NCI-H2171 treated with DMSO at 0.1 percent for 48 hours (cell line): ENCODE results near the gene ATXN1.
"Not testable (repeated sequence)": the region's sequence is repeated elsewhere in the genome, so short reads cannot be mapped to it uniquely, and the experiment has no call there.

Source experiments
- DNase-seq: peaks from one replicate; lab custom pipeline; 2025; lab: John Stamatoyannopoulos, UW

ATXN1 gene

GRCh38 chr6:16615215-16615614, 146.0 kb downstream of the ATXN1 start:
- not testable (repeated sequence) for DNase-seq

GRCh38 chr6:16614143-16614542, 147.1 kb downstream of the ATXN1 start:
- not testable (repeated sequence) for DNase-seq

- DNase-seq: not testable (repeated sequence)
Measured at GRCh38 chr6:16613504-16613903, 147.8 kb downstream of the ATXN1 start.

GRCh38 chr6:16608444-16608843, 152.8 kb downstream of the ATXN1 start:
- DNase-seq: no peak

- DNase-seq: no peak
Measured at GRCh38 chr6:16602035-16602434, 159.2 kb downstream of the ATXN1 start.

- DNase-seq: no peak
Measured at GRCh38 chr6:16600701-16601100, 160.6 kb downstream of the ATXN1 start.

- DNase-seq: no peak
Measured at GRCh38 chr6:16600026-16600425, 161.2 kb downstream of the ATXN1 start.

- DNase-seq: no peak
Measured at GRCh38 chr6:16596616-16597331, 164.5 kb downstream of the ATXN1 start.

GRCh38 chr6:16595514-16596120, 165.6 kb downstream of the ATXN1 start:
- DNase-seq: no peak

GRCh38 chr6:16594849-16595248, 166.4 kb downstream of the ATXN1 start:
- DNase-seq: no peak

- no peak for DNase-seq
Measured at GRCh38 chr6:16592223-16592911, 168.9 kb downstream of the ATXN1 start.

- DNase-seq: no peak
Measured at GRCh38 chr6:16591396-16592222, 169.7 kb downstream of the ATXN1 start.

GRCh38 chr6:16585805-16586204, 175.5 kb downstream of the ATXN1 start:
- no peak for DNase-seq

GRCh38 chr6:16583144-16583762, 178.0 kb downstream of the ATXN1 start:
- no peak for DNase-seq

- DNase-seq: no peak
Measured at GRCh38 chr6:16582446-16583143, 178.7 kb downstream of the ATXN1 start.

- DNase-seq: no peak
Measured at GRCh38 chr6:16578695-16579285, 182.5 kb downstream of the ATXN1 start.

GRCh38 chr6:16576451-16577368, 184.6 kb downstream of the ATXN1 start:
- DNase-seq: no peak

- no peak for DNase-seq
Measured at GRCh38 chr6:16575655-16576054, 185.6 kb downstream of the ATXN1 start.

GRCh38 chr6:16572943-16573342, 188.3 kb downstream of the ATXN1 start:
- DNase-seq: no peak

GRCh38 chr6:16572317-16572716, 188.9 kb downstream of the ATXN1 start:
- DNase-seq: no peak
